Epidermal melanocyte (primary cell): ENCODE results near the gene PCED1B.

Experiments
- DNase-seq: peaks from one replicate; pipeline ENCODE4 v3.0.0; 2011; ENCODE audit warnings: low spot score; ENCODE audit not compliant: insufficient read length

The PCED1B gene

GRCh38 chr12:47120736-47121135 is 41.3 kb downstream of the PCED1B start:
- DNase-seq = no peak

GRCh38 chr12:47121146-47121545 is 41.7 kb downstream of the PCED1B start:
- DNase-seq = peak; percentile 30

- DNase-seq = no peak
Measured at GRCh38 chr12:47122602-47123001, 43.2 kb downstream of the PCED1B start.

DNA sequence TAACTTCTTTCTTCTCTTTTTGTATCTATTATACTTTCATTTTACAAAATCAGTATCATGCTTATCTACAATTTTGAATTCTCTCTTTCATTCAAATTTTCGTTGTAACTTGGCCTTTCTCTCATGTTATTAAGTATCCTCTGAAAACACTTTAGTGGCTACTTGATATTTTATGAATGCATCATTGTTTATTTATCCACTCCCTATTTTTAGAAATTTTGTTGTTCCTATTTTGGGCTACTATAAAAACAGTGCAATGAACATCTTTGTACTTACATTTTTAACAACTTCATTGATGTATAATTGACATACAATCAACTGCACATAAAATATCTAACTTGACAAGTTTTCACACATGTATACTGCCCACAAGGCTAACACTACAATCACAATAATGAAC is 44.3 kb downstream of the PCED1B start:
- DNase-seq = no peak

DNA sequence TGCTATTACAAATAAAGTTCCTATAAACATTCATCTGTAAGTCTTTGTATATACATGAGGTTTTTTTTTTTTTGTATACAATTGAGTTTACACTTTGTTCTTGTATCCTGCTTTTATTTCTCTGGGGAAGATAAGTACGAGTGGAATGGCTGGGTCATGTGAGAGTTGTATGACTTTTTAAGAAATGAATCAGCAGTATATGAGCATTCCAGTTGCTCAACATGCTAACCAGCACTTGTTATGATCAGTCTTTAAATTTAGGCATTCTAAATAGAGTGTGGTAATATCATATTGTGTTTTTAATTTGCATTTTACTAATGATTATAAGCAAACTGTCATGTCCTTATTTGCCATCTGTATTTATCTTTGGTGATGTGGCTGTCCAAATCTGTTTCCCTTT is 45.0 kb downstream of the PCED1B start:
- no peak for DNase-seq

- no peak for DNase-seq
Measured at GRCh38 chr12:47126246-47126645, 46.8 kb downstream of the PCED1B start.

DNA sequence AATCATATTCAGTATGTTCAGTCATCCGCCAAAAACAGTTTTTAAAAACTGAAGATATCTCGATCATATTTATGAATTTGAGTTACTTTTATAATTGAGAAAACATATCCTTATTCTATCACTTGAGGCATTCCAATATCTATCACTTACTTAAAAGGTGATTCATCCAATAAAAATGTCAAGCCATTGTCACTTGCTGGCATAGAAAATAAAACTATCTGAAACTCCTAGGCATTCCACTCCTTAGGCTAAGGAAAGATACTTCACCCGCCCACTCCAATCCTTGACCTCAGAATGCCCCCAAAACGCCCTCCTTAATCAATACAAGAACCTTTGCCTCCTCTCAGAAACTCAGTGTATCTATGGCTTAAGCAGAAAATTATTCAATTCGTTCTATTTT is 51.6 kb downstream of the PCED1B start:
- no peak for DNase-seq

DNA sequence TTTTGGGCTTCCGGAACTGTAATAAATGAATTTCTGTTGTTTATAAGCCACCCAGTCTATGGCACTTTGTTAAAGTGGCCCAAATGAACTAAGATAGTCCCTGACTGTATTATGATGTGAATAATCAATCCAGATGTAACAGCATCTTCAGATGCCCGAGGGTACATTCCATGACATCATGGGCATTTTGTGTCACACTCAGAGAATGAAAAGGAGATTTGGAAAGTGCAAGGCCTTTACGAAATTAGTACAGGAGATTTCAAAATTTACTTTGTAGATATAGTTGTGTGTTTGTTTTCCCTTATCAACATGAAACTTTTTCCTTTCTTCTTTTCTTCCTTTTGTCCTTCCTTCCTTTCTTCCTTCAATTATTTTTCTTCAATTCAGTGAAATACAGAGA is 54.6 kb downstream of the PCED1B start:
- DNase-seq = no peak

DNA sequence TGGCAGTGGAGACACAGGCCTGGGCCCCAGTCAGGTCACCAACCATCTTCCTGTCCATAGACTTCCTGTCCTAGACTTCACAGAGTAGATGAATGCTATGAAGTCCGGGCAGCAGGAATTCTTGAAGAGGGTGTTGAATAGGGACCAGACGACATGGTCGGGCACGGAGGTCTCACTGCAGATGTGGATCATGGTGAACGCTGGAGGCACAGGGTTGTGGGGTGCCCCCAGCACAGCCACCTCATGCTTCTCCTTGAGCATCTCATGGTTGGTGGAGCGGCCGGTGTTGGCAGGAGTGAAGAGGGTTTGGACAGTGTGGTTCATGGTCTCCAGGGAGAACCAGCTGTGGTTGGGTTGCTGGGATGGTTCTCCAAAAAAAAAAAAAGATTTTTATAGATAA is 56.2 kb downstream of the PCED1B start:
- no peak for DNase-seq

DNA sequence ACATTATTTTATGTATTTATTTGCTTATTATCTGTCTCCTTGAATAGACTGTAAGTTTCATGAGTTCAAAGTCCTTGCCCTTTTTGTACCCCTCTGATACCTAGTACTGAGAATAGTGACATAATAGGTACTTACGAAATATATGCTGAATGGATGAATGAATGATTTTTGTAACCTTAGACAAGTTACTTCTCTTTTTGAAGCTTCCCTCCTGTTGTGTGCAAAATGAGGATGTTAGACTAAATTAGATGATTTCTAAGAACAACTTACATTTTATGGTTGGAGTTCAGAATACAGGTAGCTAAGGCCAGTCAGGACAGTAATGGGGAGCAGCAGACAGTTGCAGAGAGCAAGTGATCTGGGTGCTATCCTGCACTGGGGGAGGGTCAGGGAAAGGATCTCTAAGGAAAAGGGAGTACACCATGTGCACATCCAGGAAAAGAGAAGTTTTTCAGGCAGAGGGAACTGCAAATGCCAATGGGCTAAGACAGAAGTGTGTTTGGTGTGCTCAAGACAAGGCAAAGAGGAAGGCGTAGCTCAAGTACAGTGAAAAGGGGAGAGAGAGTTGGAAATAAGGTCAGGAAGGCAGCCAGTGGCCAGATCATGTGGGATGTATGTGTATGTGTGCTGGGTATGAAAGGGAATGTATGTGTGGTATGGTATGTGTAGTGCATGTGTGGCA is 59.7 kb downstream of the PCED1B start:
- DNase-seq = no peak

GRCh38 chr12:47141459-47141858 is 62.0 kb downstream of the PCED1B start:
- DNase-seq = no peak

DNA sequence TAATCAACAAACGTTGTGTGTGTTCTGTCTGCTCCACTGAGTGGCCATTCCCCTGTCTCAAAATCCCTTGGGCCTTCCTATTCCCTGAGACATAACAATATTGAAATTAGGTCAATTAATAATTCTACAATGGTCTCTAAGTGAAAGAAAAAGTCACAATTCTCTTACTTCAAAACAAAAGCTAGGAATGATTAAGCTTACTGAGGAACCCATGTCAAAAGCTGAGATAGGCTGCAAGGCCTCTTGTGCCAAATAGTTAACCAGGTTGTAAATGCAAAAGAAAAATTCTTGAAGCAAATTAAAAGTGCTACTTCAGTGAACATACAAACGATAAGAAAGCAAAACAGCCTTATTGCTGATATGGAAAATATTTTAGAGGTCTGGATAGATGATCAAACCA is 65.3 kb downstream of the PCED1B start:
- no peak for DNase-seq

GRCh38 chr12:47145188-47145587 is 65.8 kb downstream of the PCED1B start:
- no peak for DNase-seq

- DNase-seq = no peak
Measured at GRCh38 chr12:47147739-47148138, 68.3 kb downstream of the PCED1B start.

GRCh38 chr12:47149146-47149545 is 69.7 kb downstream of the PCED1B start:
- DNase-seq = no peak

DNA sequence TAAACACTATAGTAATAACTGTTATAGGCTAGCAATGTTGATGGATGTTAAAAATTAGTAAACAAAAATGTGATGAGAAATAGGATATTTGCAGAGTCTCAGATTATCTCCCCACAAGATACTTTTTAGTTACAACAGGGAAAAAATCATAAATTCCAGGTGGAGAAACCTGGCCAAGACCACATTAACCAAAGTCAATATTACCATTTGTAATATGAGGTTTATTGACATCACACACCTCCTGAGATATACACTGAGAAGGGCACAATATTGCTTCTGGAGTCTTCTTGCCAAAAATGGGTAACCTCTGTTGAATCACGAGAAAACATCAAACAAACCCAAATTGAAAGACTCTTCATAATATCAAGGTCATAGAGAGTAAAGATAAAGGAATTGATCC is 72.7 kb downstream of the PCED1B start:
- DNase-seq = no peak

DNA sequence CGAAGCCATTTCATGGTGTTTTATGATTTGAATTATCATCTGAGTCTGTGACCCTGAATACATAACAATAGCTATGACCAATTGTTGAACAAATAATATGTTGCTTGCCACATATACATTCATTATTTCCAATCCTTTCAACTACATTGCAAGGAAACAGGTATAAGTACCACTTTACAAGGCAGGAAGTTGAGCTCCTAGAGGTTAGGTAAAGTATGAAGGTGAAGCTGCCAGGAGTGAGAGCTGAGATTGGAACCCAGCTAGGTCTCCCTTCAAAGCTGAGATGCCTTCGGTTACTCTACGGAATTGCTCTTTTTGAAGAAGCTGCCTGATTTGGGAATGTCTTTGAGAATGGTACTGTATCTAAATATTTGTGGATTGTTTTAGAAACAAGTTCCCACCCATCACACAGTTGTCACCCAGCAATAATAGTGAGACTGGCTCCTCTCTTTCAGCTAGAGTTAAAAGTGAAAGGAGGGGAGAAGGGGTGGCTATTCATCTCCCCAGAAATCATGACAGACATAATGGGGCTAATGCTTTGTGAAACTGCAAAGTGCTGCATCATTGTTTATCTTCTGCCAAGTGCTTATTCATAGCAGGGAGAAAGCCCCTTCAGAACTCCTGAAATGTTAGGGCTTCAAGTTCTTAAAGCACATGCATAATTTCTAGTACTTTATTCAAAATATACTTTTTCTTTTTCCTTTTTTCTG is 76.2 kb downstream of the PCED1B start:
- DNase-seq = no peak

DNA sequence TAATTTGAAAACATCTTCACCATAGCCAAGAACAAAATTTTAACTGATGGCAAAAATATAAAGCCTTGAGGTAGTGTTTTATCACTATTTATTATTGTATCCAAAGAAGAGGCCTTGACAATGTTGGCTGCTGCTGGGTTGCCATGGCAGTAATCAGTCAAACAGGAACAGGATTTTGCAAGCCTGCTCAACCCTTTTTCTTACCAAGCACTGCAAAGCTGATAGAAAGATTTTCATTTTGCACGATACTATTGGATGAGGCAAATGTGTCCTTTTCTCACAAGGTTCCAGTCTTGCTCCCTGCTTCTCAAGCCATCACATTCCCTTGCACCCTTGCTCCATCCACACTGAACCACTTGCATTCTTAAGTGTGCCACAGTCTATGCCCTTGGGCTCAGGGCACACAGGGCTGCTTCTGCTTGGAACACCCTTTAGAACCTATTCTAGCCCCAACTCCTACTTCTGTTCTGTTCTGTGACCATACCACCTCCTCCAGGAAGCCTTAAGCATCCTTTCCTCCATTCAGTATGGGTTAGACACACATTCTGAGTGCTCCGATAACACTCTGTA is 76.8 kb downstream of the PCED1B start:
- no peak for DNase-seq

DNA sequence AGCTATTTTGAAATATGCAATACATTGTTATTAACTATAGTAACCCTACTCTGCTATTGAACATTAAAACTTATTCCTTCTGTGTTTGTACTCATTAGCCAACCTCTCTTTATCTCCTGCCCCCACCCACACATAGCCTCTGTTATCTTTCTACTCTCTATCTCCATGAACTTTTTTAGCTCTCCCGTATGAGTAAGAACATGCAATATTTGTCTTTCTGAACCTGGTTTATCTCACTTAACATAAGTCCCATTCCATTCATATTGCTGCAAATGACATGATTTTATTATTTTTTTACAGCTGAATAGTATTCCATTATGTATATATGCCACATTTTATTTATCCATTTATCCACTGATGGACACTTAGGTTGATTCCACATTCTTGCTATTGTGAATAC is 79.4 kb downstream of the PCED1B start:
- DNase-seq = no peak

DNA sequence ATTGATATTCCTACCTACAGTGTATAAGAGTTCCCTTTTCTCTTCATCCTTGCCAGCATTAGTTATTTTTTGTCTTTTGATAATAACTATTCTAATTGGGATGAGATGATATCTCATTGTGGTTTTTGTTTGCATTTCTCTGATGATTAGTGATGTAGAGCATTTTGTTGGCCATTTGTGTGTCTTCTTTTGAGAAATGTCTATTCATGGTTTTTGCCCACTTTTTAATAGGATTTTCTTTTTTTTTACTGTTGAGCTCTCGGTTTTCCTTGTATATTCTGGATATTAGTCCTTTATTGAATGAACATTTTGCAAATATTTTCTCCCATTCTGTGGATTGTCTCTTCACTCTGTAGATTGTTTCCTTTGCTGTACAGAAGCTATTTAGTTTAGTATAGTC is 79.9 kb downstream of the PCED1B start:
- DNase-seq = no peak

GRCh38 chr12:47160316-47161244 is 81.2 kb downstream of the PCED1B start:
- DNase-seq = no peak

DNA sequence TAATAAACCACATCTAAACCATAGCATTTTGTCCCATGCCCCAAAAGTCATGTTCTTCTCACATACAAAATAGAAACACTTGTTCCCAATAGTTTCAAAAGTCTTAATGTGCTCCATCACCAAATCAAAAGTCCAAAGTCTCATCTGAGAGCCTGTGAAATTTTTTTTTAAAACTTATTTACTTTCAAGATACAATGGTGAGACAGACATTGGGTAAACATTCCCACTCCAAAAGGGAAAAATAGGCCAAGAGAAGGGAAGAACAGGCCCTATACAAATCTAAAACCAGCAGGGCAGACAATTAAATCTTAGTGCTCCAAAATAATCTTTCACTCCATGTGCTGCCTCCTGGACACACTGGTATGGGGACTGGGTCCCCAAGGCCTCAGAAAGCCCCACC is 84.7 kb downstream of the PCED1B start:
- no peak for DNase-seq
